Heart left ventricle (tissue), 16 donors: ENCODE results near the gene NUP88. TPM values are rescaled to one million over a fixed set of nuclear protein-coding genes. Genes with fewer than 3 reads are reported as not detected.
A peak's percentile ranks its signal among the peaks of the same experiment; 100 is the strongest.

Source experiments
- ATAC-seq, 4 donors: fragments of 200-7000 bp; cut with Tn5 transposase; one replicate each; pipeline ENCODE4 v1.9.1; 2020 to 2022; ENCODE audit warnings: moderate library complexity in 4 of 4, mild to moderate bottlenecking in 3 of 4, moderate number of reproducible peaks in 1 of 4
- DNase-seq, 5 donors: peaks; one replicate each; pipeline ENCODE4 v3.0.0-alpha.2; 2020
- H3K27ac ChIP-seq, 12 donors: fragments of 200-600 bp; sonication (generic) in 4 of 12; one replicate each; pipeline versions ENCODE4 v1.5.0 to v1.8.0; 2016 to 2022; ENCODE audit warnings: mild to moderate bottlenecking in 2 of 12
- H3K27me3 ChIP-seq, 9 donors: fragments of 200-600 bp; sonication (generic) in 2 of 9; one replicate each; pipeline versions ENCODE4 v1.5.1 to v1.8.0; 2016 to 2022; ENCODE audit warnings: mild to moderate bottlenecking in 3 of 9
- H3K36me3 ChIP-seq, 9 donors: fragments of 200-600 bp; sonication (generic) in 2 of 9; one replicate each; pipeline versions ENCODE4 v1.5.0 to v1.8.0; 2018 to 2022; ENCODE audit warnings: mild to moderate bottlenecking in 2 of 9
- H3K4me1 ChIP-seq, 12 donors: fragments of 200-600 bp; sonication (generic) in 4 of 12; one replicate each; pipeline versions ENCODE4 v1.5.0 to v1.8.0; 2016 to 2022; ENCODE audit warnings: mild to moderate bottlenecking in 3 of 12
- H3K4me3 ChIP-seq, 12 donors: fragments of 200-600 bp; sonication (generic) in 4 of 12; one replicate each; pipeline versions ENCODE4 v1.5.0 to v1.8.0; 2017 to 2022; ENCODE audit warnings: mild to moderate bottlenecking in 9 of 12, moderate library complexity in 4 of 12
- H3K9me3 ChIP-seq, 12 donors: fragments of 200-600 bp; sonication (generic) in 4 of 12; one replicate each; pipeline versions ENCODE4 v1.5.0 to v1.8.0; 2016 to 2022; ENCODE audit warnings: mild to moderate bottlenecking in 1 of 12
- POLR2A ChIP-seq, 2 donors: fragments of 450-650 bp; IDR thresholded peaks; one replicate each; pipeline ENCODE4 v1.6.1; 2017; ENCODE audit warnings: antibody characterized with exemption in 2 of 2, mild to moderate bottlenecking in 2 of 2, moderate library complexity in 2 of 2
- WGBS, 4 donors: extraction: QIAGEN DNeasy Blood & Tissue Kit in 2 of 4; methylation state at CpG; one replicate each; pipeline versions ENCODE4 v1.1.5 to v1.1.7; 2013 to 2018; 5-methylcytosine and 5-hydroxymethylcytosine counted together
- intact Hi-C, 10 donors: fragments of 100-400 bp; cut with DNase I; formaldehyde crosslinking; loops; one replicate each; pipeline versions ENCODE4 v1.11.1 to v1.14.2; 2022
- polyA plus RNA-seq, 2 donors: library from polyadenylated mRNA; stranded (reverse); fragments of 200-250 nt; gene quantifications; one replicate each; pipeline ENCODE4 v1.2.3, GENCODE V29; 2013
- total RNA-seq, 9 donors: library from RNA; depleted of rRNA in 2 of 9; stranded (reverse); fragments of >200 nt in 2 of 9; fragmentation: NEBNext Ultra II Directional in 3 of 9; extraction: Animal tissue kit (Norgen Biotek cat#: 25700) in 3 of 9; gene quantifications; one replicate each; pipeline versions ENCODE4 v1.1.0 to v1.2.4, GENCODE V29; 2016 to 2023
- TF ChIP-seq, protein P1 (sequence below), 12 donors: fragments of 200-600 bp; sonication (generic) in 4 of 12; IDR thresholded peaks; one replicate each; pipeline versions ENCODE4 v1.5.0 to v1.8.0; 2018 to 2022; ENCODE audit warnings: antibody characterized with exemption in 12 of 12, mild to moderate bottlenecking in 5 of 12
- donor health status: ischemic (EF 13 %, LVEDD 7.1; RV severe dilation, severe dysfunction).
- donor health status: healthy with polysubstance abuse.
- donor health status: DM: no; HTN: yes; CAD: no.
- donor health status: DM: no; HTN: no; CAD: no.
- donor health status: ischemic (EF 25% LVEDD 6.9; RV normal size, moderate dysfunction).
- donor health status: ischemic (EF 25% LVEDD 5.7; RV mildly dilated, moderate dysfunction).
- donor health status: healthy.
- donor health status: DM: yes; HTN: yes; CAD: no.
- donor health status: ischemic (EF 35%, LVEDD 5.7; RV mildly dilated, moderate dysfunction).
- donor health status: nonischemic (EF 11% LVEDD 7.7; RV severe dilation, severe dysfunction).
- donor health status: DM: yes; HTN: yes; CAD: no.
- donor health status: PGD.
- donor health status: ischemic (EF 29% LVEDD 5.4; RV normal size, mild dysfunction).
- donor health status: nonischemic (EF 23%, LVEDD 6.1; RV moderate dilation, normal function).

Gene NUP88
- total and polyA plus RNA-seq, 11 donors: 27.5 to 69.6 (median 40.6) TPM

DNA sequence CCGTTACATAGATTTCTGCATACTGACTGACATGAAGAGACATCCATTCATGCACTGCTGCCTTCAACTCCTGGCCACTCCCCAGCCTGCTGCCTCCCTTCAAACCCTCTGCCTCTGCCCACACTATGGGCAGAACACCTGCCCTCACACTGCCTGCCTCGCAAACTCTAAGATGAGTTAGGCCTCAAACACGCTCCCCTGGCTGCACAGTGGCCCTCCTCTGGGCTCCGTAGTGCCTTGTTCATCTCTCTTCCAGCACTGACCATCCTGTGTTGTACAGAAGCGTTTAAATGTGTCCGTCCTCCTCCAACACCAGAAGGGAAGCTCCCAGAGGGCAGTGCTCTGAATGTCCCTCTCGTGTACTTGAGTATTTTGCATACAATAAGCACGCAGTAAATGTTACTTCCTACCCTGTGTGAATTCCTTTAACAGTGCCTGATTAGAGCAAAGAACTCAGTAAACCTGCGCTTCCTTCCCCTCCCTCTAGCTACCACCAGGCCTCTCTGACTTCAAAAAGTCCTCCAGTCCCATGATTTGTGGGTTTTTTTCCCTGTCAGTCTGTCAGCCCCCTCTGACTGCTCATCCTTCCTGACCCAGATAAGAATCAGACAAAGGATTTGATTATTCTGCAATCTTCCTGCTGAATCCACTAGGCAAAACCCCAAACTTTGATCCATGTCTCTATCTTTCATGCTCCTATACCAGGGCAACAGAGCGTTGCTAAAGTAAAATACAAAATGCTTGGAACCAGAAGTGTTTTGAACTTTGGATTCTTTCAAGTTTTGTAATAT, 45.5 kb upstream of the NUP88 start:
- no peak overlapping the region for H3K27ac ChIP-seq
- H3K4me1 ChIP-seq: peaks cover 5 to 26% (median 17%) of the 10 kb centered on the region in 12 donors
- peaks cover 0 to 26% (median 21%) of the 10 kb centered on the region in 9 donors for H3K36me3 ChIP-seq
- WGBS, 4 donors: 85 to 91% (median 88%) methylated on average over 10 of the region's 10 CpGs
- H3K9me3 ChIP-seq: no peaks in the 10 kb centered on the region
- intact Hi-C loops: no loop called here
- H3K27me3 ChIP-seq: no peaks in the 10 kb centered on the region
- H3K4me3 ChIP-seq: no peak overlapping the region
- DNase-seq (no peak), ATAC-seq (no peak)
- TF ChIP-seq, protein P1, sequence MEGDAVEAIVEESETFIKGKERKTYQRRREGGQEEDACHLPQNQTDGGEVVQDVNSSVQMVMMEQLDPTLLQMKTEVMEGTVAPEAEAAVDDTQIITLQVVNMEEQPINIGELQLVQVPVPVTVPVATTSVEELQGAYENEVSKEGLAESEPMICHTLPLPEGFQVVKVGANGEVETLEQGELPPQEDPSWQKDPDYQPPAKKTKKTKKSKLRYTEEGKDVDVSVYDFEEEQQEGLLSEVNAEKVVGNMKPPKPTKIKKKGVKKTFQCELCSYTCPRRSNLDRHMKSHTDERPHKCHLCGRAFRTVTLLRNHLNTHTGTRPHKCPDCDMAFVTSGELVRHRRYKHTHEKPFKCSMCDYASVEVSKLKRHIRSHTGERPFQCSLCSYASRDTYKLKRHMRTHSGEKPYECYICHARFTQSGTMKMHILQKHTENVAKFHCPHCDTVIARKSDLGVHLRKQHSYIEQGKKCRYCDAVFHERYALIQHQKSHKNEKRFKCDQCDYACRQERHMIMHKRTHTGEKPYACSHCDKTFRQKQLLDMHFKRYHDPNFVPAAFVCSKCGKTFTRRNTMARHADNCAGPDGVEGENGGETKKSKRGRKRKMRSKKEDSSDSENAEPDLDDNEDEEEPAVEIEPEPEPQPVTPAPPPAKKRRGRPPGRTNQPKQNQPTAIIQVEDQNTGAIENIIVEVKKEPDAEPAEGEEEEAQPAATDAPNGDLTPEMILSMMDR (IDR thresholded peaks at IDR 0.05): no peak
- TF ChIP-seq POLR2A (IDR thresholded peaks at IDR 0.05): no peak

DNA sequence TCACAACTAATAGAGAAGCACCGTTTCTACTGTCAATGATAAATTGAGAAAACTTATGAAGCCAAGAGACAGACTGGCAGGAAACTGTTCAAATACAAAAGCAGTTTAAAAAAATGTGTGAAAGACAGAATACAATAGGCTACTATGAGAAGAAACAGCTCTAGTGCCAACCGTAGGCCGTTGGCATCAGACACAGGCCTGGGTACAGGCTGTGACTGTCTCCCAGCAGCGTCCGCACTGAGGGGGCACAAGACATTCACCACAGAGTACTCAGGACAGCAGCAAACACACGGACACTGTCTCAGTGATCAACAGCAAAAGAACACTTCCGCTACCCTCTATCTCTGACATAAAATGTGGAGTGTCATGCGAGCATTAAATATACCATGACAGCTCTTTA, 27.3 kb upstream of the NUP88 start:
- peaks cover 0 to 94% (median 84%) of the 10 kb centered on the region in 9 donors for H3K36me3 ChIP-seq

DNA sequence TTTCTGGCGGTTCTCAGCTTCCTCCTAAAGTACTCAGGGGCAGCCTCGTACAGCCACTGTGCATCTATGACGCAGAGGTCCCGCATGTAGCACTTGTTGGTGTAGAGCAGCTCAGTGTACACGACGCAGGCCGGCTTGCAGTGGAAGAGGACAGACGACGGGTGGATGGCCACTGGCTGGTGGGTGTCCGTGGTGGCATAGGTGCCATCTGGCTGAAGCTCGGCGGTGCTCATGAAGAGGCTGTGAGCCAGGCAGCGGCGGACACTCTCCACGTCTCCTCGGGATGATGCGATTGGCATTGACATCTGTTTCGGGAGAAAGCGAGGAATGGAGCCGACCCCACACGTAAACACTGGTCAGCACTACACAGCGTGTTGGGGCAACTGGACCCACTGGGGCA, 24.7 kb upstream of the NUP88 start:
- Histone ChIP-seq H3K4me1 (peaks cover 0 to 7% (median 5%) of the 10 kb centered on the region in 12 donors), H3K27me3 (no peaks in the 10 kb centered on the region), H3K27ac (no peak overlapping the region), H3K36me3 (peaks cover 3 to 72% (median 63%) of the 10 kb centered on the region in 9 donors), H3K4me3 (no peak overlapping the region), H3K9me3 (no peaks in the 10 kb centered on the region)
- ATAC-seq: no peak
- intact Hi-C loops: loop anchor here in 2 of 10 donors (10.0 kb wide), 1 partner anchor 189 kb away; no protein-coding TSS in a partner anchor
- peak in 1 of 5 donors; percentile 28 for DNase-seq
- no peak for TF ChIP-seq POLR2A (IDR thresholded peaks at IDR 0.05)
- TF ChIP-seq, protein P1 (IDR thresholded peaks at IDR 0.05): no peak
- WGBS, 4 donors: 92 to 95% (median 95%) methylated on average over 22 of the region's 22 CpGs

More for the DNA sequence above, 27.3 kb upstream of the NUP88 start:
- no peak for DNase-seq
- no peak for TF ChIP-seq POLR2A (IDR thresholded peaks at IDR 0.05)
- TF ChIP-seq, protein P1 (IDR thresholded peaks at IDR 0.05): no peak
- H3K9me3 ChIP-seq: no peaks in the 10 kb centered on the region
- H3K4me3 ChIP-seq: no peak overlapping the region
- H3K27ac ChIP-seq: no peak overlapping the region
- intact Hi-C loops: loop anchor here in 2 of 10 donors (10.0 kb wide), 1 partner anchor 192 kb away; no protein-coding TSS in a partner anchor
- no peaks in the 10 kb centered on the region for H3K4me1 ChIP-seq
- ATAC-seq: no peak
- 88 to 93% (median 92%) methylated on average over 8 of the region's 8 CpGs for WGBS, 4 donors
- H3K27me3 ChIP-seq: no peaks in the 10 kb centered on the region

DNA sequence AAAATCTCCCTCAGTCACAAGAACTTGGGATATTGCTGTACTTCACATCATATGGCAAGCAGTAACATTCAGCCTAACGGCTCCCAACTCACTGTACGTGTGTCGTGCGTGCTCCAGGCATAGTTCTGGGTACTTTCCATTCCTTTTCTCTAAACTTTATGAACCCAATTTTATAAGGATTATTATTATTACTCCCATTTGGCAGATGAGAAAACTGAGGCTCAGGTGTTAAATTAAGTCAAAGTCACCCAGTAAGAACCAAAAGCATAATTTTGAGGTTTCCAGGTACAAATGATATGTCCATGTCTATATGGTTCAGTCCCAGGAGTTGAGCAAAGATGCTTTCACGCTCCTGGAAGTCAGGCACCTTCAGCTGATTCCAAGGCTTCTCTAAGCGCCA, 24.3 kb upstream of the NUP88 start:
- H3K36me3 ChIP-seq: peaks cover 3 to 67% (median 58%) of the 10 kb centered on the region in 9 donors

More for the DNA sequence above, 24.3 kb upstream of the NUP88 start:
- TF ChIP-seq, protein P1 (IDR thresholded peaks at IDR 0.05): no peak
- TF ChIP-seq POLR2A (IDR thresholded peaks at IDR 0.05): no peak
- ATAC-seq (no peak), DNase-seq (no peak)
- Histone ChIP-seq H3K27ac (no peak overlapping the region), H3K27me3 (no peaks in the 10 kb centered on the region), H3K9me3 (no peaks in the 10 kb centered on the region), H3K4me3 (no peak overlapping the region), H3K4me1 (peaks cover 0 to 8% (median 5%) of the 10 kb centered on the region in 12 donors)
- WGBS, 4 donors: 94 to 98% (median 96%) methylated on average over 5 to 6 of the region's 6 CpGs
- intact Hi-C loops: loop anchor here in 2 of 10 donors (10.0 kb wide), 1 partner anchor 189 kb away; no protein-coding TSS in a partner anchor
